Measurements from ENCODE around the gene PTPRT. TPM values are rescaled to one million over a fixed set of nuclear protein-coding genes. Genes with fewer than 3 reads are reported as not detected.

PTPRT gene
- not detected for total RNA-seq

DNA sequence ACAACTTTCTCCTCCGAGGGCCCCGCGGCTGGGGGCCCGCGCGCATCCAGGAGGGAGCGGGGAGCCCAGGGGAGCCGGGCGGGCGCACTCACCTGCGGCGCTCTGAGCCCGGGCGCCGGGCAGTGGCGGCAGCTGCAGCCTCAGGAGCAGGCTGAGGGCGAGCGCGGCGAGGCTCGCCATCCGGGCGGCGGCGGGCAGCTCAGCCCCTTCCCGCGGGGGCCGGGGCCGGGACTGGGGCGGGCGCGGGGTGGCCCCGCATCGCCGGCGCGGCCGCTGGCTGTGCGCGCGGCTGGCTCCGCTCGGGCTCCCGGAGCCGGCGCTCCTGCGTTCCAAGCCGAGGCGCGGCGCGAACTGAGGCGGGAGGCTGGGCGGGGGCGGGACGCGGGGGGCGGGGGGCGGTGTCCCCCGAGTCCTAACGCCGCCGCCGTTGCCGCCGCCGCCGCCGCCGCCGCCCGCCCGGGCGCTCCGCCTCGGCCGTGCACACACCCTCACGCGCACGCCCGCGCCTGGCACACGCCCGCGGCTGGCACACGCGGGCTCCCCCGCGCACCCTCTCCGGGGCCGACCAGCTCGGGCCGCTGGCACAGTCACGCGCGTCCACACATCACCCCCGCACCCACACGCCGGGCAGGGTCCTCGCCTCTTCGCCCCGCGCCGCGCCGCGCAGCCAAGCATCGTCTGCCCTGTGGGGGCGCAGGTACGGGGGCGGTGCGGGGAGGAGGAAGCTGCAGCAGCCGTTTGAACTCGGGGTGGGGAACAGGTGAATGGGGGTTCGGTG, at the start of gene PTPRT:
TSS of gene PTPRT (minus strand) at position 353 of the 778 bp plus-strand sequence. CDS start at position 180, 173 bp downstream.
- Mint-ChIP-seq H3K27me3 (peaks cover 34% of the 10 kb centered on the region), H3K4me3 (no peak within 1 kb of the TSS), H3K4me1 (peaks cover 4% of the 10 kb centered on the region), H3K36me3 (ENCODE audit: low read depth) (no peaks in the 10 kb centered on the region), H3K27ac (no peak within 1 kb of the TSS), H3K9me3 (no peaks in the 10 kb centered on the region)
- ChIA-PET CTCF (interaction anchor here (1.4 kb wide), 1 partner anchor 1451 kb away, joined by 3 read pairs; no protein-coding TSS in a partner anchor), POLR2A (no interaction called here)
- DNase-seq: no peak

DNA sequence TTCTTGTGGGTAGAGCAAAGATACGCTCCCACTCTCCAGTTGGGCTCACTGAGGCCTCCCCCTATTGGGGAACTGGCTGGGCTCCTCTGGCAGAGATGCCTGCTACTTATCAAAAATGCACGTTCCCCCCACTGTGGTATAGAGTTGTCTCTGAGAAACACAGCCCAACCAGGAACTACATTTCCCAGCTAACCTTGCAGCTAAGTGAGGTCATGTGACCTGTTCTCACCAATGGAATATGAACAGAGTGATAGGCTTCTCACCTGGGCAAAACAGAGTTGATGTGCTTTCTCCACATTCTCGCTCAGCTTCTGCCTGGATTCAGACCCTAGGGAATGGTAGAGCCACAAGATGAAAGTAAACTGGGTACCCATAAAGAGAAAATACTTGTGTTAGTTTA, 49.1 kb upstream of the PTPRT start:
- ChIA-PET CTCF (no interaction called here), POLR2A (no interaction called here)
- Mint-ChIP-seq H3K27ac (no peak overlapping the region), H3K4me3 (no peak overlapping the region), H3K36me3 (ENCODE audit: low read depth) (no peaks in the 10 kb centered on the region), H3K9me3 (no peaks in the 10 kb centered on the region), H3K4me1 (no peaks in the 10 kb centered on the region), H3K27me3 (no peaks in the 10 kb centered on the region)
- DNase-seq: no peak

- Mint-ChIP-seq H3K9me3 (no peaks in the 10 kb centered on the region), H3K36me3 (ENCODE audit: low read depth) (no peaks in the 10 kb centered on the region), H3K4me3 (no peak overlapping the region), H3K27ac (no peak overlapping the region), H3K27me3 (no peaks in the 10 kb centered on the region), H3K4me1 (no peaks in the 10 kb centered on the region)
- ChIA-PET POLR2A (no interaction called here), CTCF (no interaction called here)
- no peak for DNase-seq
Measured at GRCh38 chr20:43238266-43238665, 48.6 kb upstream of the PTPRT start.

- H3K9me3 Mint-ChIP-seq: no peaks in the 10 kb centered on the region
- H3K27ac Mint-ChIP-seq: no peak overlapping the region
- no peaks in the 10 kb centered on the region for H3K36me3 Mint-ChIP-seq (ENCODE audit: low read depth)
- POLR2A ChIA-PET: no interaction called here
- DNase-seq: no peak
- H3K4me1 Mint-ChIP-seq: no peaks in the 10 kb centered on the region
- CTCF ChIA-PET: no interaction called here
- no peaks in the 10 kb centered on the region for H3K27me3 Mint-ChIP-seq
- no peak overlapping the region for H3K4me3 Mint-ChIP-seq
Measured at GRCh38 chr20:43237651-43238168, 48.0 kb upstream of the PTPRT start.

GRCh38 chr20:43235998-43236397, 46.3 kb upstream of the PTPRT start:
- CTCF ChIA-PET: no interaction called here
- Mint-ChIP-seq H3K4me3 (no peak overlapping the region), H3K9me3 (no peaks in the 10 kb centered on the region), H3K27me3 (no peaks in the 10 kb centered on the region), H3K27ac (no peak overlapping the region), H3K4me1 (no peaks in the 10 kb centered on the region), H3K36me3 (ENCODE audit: low read depth) (no peaks in the 10 kb centered on the region)
- POLR2A ChIA-PET: no interaction called here
- no peak for DNase-seq

DNA sequence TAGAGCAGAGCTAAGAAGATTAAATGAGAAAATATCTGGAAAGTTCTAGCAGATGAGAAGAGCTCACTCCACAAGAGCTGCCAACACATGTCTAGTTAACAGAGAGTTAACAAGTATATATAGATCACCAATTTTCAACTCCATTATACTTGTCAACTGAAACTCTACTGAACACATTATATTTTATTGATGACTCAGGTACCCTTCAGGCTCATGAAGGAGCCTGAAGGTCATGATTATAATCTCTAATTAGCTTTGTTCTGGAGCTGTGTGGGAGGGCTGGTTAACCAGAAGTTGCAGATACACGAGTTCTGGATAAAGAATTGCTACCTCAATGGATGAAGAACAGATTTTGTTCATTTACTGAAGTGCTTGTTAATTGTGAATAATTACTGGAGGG, 42.1 kb upstream of the PTPRT start:
- Mint-ChIP-seq H3K4me3 (no peak overlapping the region), H3K36me3 (ENCODE audit: low read depth) (no peaks in the 10 kb centered on the region), H3K27me3 (no peaks in the 10 kb centered on the region)

DNA sequence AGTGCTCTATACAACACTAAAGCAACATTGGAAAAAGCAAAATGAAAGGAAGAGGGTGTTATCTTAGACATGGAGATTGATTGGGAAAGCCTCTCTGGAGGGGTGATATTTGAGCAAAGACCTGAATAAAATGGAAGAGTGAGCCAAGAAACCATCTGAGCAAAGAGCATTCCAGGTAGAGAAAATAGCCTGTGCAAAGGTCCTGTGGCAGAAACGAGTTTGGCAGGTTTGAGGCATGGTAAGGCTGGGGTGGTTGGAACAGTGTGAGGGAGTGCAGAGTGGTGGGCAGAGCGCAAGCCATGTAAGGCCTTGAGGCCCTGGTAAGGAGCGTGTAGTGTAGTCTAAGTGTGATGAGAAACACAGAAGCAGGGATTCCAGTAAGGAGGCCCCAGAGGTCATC, 40.0 kb upstream of the PTPRT start:
- POLR2A ChIA-PET: no interaction called here

More for the DNA sequence above, 42.1 kb upstream of the PTPRT start:
- no peak overlapping the region for H3K27ac Mint-ChIP-seq
- ChIA-PET CTCF (no interaction called here), POLR2A (no interaction called here)
- H3K4me1 Mint-ChIP-seq: no peaks in the 10 kb centered on the region
- DNase-seq: no peak
- no peaks in the 10 kb centered on the region for H3K9me3 Mint-ChIP-seq

DNA sequence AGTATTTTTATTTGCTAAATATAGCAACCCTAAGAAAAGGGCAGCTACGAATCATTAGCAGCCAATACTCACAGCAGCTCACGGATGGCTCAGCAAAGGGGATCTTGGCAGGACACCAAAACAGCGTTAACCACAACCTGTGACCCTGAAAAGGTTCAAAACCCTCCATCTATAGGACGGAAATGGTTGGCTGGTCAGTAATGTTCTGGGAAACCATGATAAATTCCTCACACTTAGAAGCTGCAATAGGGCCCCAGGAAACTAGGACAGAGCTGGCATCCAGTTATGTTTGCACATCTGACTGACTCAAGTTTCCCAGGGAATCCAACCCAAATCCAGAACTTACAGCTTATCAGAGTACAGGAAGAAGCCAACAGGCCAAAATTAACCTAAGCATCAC, 30.9 kb upstream of the PTPRT start:
- POLR2A ChIA-PET: no interaction called here
- Mint-ChIP-seq H3K4me1 (no peaks in the 10 kb centered on the region), H3K27ac (no peak overlapping the region)

More for the DNA sequence above, 40.0 kb upstream of the PTPRT start:
- CTCF ChIA-PET: no interaction called here
- no peaks in the 10 kb centered on the region for H3K36me3 Mint-ChIP-seq (ENCODE audit: low read depth)
- H3K27me3 Mint-ChIP-seq: no peaks in the 10 kb centered on the region
- no peaks in the 10 kb centered on the region for H3K4me1 Mint-ChIP-seq
- no peak overlapping the region for H3K27ac Mint-ChIP-seq
- no peak for DNase-seq
- no peak overlapping the region for H3K4me3 Mint-ChIP-seq
- no peaks in the 10 kb centered on the region for H3K9me3 Mint-ChIP-seq

DNA sequence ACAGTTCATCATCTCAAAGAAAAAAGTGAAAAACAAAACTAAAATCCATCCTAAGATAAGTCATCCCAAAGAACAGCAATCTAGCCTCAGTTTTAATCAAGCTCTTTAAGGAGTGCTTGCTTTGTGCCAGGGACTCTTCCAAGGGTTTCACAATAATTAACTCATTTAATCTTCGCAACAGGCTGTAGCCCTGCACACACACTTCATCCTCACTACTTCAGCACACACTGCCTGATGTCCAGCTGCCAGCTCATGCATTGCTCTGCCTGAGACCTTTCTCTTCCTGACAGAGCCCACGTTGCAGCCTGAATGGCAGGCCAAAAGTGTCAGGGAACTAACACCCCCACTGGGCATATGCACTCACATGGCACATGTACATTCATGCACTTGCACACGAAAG, 21.2 kb upstream of the PTPRT start:
- H3K9me3 Mint-ChIP-seq: no peaks in the 10 kb centered on the region
- no peaks in the 10 kb centered on the region for H3K4me1 Mint-ChIP-seq
- H3K4me3 Mint-ChIP-seq: no peak overlapping the region
- POLR2A ChIA-PET: no interaction called here
- no peak overlapping the region for H3K27ac Mint-ChIP-seq
- no peaks in the 10 kb centered on the region for H3K27me3 Mint-ChIP-seq
- CTCF ChIA-PET: no interaction called here
- H3K36me3 Mint-ChIP-seq (ENCODE audit: low read depth): no peaks in the 10 kb centered on the region
- no peak for DNase-seq

More for the DNA sequence above, 30.9 kb upstream of the PTPRT start:
- no peaks in the 10 kb centered on the region for H3K36me3 Mint-ChIP-seq (ENCODE audit: low read depth)
- H3K4me3 Mint-ChIP-seq: no peak overlapping the region
- CTCF ChIA-PET: no interaction called here
- no peaks in the 10 kb centered on the region for H3K9me3 Mint-ChIP-seq
- no peak for DNase-seq
- H3K27me3 Mint-ChIP-seq: no peaks in the 10 kb centered on the region

- Mint-ChIP-seq H3K27me3 (no peaks in the 10 kb centered on the region), H3K9me3 (peaks cover 2% of the 10 kb centered on the region), H3K4me3 (no peak overlapping the region), H3K4me1 (no peaks in the 10 kb centered on the region), H3K36me3 (ENCODE audit: low read depth) (no peaks in the 10 kb centered on the region), H3K27ac (no peak overlapping the region)
- no peak for DNase-seq
- ChIA-PET POLR2A (no interaction called here), CTCF (no interaction called here)
Measured at GRCh38 chr20:43209831-43210230, 20.1 kb upstream of the PTPRT start.

DNA sequence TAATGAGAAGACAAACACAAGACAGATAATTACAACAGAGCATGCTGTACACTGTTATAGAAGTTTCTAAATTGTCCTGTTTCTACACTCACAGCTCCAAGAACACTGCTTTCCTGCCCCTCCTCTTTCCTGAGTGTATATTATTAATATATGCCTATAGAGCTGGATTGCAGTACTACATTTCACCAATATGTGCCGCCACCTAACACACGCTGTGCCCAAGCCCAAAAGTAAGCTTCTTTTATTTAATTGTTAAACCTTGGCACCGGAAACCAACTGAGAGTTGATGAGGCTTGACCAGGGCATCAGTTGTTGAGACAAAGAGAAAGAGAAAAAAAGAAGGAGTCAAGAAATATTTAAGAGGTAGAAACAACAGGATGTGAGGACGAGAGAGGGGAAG, 16.0 kb upstream of the PTPRT start:
- no peak for DNase-seq
- Mint-ChIP-seq H3K4me1 (no peaks in the 10 kb centered on the region), H3K4me3 (no peak overlapping the region), H3K36me3 (ENCODE audit: low read depth) (no peaks in the 10 kb centered on the region), H3K27me3 (no peaks in the 10 kb centered on the region), H3K27ac (no peak overlapping the region), H3K9me3 (peaks cover 2% of the 10 kb centered on the region)
- POLR2A ChIA-PET: no interaction called here
- CTCF ChIA-PET: no interaction called here

DNA sequence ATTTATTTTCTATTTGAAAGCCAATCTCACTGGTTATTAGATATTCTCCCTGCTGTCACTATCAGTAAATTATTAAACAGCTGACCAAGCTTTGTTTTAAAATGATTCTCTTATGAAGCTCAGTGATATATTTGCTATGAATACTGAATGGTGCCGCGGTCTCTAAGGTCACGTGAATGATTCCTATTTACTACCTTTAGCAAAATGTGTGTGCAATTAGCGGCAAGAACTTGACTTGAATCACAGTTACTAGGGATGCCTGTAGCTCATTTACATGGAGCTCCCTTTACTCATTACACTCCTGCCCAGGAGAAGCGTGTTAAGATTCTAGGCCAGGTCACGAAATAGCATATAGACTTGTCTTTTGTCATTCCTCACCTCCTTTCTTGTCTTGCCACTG, 12.4 kb upstream of the PTPRT start:
- H3K27me3 Mint-ChIP-seq: no peaks in the 10 kb centered on the region
- peaks cover 2% of the 10 kb centered on the region for H3K9me3 Mint-ChIP-seq
- CTCF ChIA-PET: no interaction called here

GRCh38 chr20:43198607-43199006, 8.9 kb upstream of the PTPRT start:
- Mint-ChIP-seq H3K36me3 (ENCODE audit: low read depth) (no peaks in the 10 kb centered on the region), H3K27ac (no peak overlapping the region), H3K9me3 (no peaks in the 10 kb centered on the region), H3K27me3 (no peaks in the 10 kb centered on the region), H3K4me3 (no peak overlapping the region), H3K4me1 (no peaks in the 10 kb centered on the region)
- ChIA-PET CTCF (no interaction called here), POLR2A (no interaction called here)
- DNase-seq: no peak

More for the DNA sequence above, 12.4 kb upstream of the PTPRT start:
- Mint-ChIP-seq H3K27ac (no peak overlapping the region), H3K36me3 (ENCODE audit: low read depth) (no peaks in the 10 kb centered on the region), H3K4me3 (no peak overlapping the region), H3K4me1 (no peaks in the 10 kb centered on the region)
- POLR2A ChIA-PET: no interaction called here
- no peak for DNase-seq

DNA sequence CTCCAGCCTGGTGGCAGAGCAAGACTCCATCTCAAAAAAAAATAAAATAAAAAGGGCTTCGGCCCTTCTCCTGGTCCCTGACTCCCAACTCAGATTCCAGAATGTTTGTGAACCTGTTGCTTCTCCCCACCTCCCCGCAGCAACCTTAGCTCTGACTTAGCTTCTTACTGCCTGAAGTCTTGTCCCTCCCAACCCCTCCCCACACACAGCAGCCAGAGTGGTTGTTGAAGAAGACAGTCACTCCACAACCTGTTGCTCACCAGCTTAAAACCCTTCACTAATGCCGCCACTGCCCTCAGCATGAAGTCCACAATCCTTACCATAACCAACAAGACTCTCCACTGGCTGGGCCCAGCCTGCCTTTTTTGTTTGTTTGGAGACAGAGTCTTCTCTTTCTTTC, 6.5 kb upstream of the PTPRT start:
- Mint-ChIP-seq H3K4me1 (no peaks in the 10 kb centered on the region), H3K4me3 (no peak overlapping the region), H3K27ac (no peak overlapping the region), H3K36me3 (ENCODE audit: low read depth) (no peaks in the 10 kb centered on the region), H3K27me3 (peaks cover 2% of the 10 kb centered on the region), H3K9me3 (no peaks in the 10 kb centered on the region)
- DNase-seq: no peak
- ChIA-PET CTCF (no interaction called here), POLR2A (no interaction called here)

All from activated CD4-positive, alpha-beta memory T cell treated with anti-CD3 and anti-CD28 coated beads, Interleukin-2, amount 10 ng/mL, durations not matched to agents 7 days and 5 days (primary cell).